PFSK-1 (cell line): ENCODE data around the gene TMEM37.

Source experiments
- POLR2AphosphoS5 ChIP-seq: IDR thresholded peaks from 2 replicates; pipeline ENCODE4 v1.6.1; 2012; ENCODE audit warnings: low read depth, mild to moderate bottlenecking, control low read depth, low read length, moderate library complexity
- REST ChIP-seq, 2 experiments: IDR thresholded peaks; 2 replicates each; pipeline versions ENCODE4 v1.6.1 to v1.8.0; 2011 to 2012; ENCODE audit warnings: low read depth in 2 of 2, low read length in 2 of 2, control low read depth in 1 of 2, inconsistent platforms in 1 of 2, mild to moderate bottlenecking in 1 of 2, moderate library complexity in 1 of 2; ENCODE audit not compliant: insufficient read depth in 1 of 2
- TAF1 ChIP-seq: IDR thresholded peaks from 2 replicates; pipeline ENCODE4 v1.6.1; 2012; ENCODE audit warnings: low read length, control low read depth, borderline replicate concordance; ENCODE audit not compliant: insufficient read depth

GRCh38 chr2:119480718-119481142 lies 49.1 kb downstream of the TMEM37 start:
- no peak for TF ChIP-seq POLR2AphosphoS5
- TF ChIP-seq TAF1, result no peak
- TF ChIP-seq REST (IDR thresholded peaks at IDR 0.05; ENCODE audit: insufficient read depth in 1 of 2, low read depth in 2 of 2, low read length in 2 of 2), result no peak
